Stimulated activated CD4-positive, alpha-beta T cell treated with anti-CD3 and anti-CD28 coated beads, TNF-alpha, amount 100 ng/mL, for 48 hours (primary cell): Measurements from ENCODE around the gene USP22.

Experiments used
- DNase-seq, 3 donors: peaks; one replicate each; pipeline ENCODE4 v3.0.0-alpha.2; 2020; ENCODE audit warnings: low read depth in 3 of 3

USP22 gene

GRCh38 chr17:21046216-21046615, 3.4 kb upstream of the USP22 start:
- DNase-seq = no peak

DNA sequence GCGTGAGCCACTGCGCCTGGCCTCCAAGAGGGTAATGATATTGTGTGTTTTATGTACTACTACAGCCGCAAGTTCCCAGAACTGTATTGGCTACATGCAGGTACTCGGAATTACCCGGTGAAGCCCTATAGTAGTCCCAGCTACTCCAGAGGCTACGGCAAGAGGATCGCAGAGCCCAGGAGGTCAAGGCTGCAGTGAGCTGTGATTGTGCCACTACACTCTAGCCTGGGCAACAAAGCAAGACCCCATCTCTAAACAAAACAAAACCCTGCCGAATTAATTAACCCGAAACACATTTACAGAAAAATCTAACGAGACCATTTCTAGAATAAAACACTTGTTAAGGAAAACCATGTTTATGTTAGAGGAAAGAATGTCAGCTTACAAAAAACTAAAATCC, 2.2 kb upstream of the USP22 start:
- DNase-seq = no peak

GRCh38 chr17:21043296-21044232, 753 bp upstream of the USP22 start:
- DNase-seq = peak; percentile 91 to 98 (median 97)

DNA sequence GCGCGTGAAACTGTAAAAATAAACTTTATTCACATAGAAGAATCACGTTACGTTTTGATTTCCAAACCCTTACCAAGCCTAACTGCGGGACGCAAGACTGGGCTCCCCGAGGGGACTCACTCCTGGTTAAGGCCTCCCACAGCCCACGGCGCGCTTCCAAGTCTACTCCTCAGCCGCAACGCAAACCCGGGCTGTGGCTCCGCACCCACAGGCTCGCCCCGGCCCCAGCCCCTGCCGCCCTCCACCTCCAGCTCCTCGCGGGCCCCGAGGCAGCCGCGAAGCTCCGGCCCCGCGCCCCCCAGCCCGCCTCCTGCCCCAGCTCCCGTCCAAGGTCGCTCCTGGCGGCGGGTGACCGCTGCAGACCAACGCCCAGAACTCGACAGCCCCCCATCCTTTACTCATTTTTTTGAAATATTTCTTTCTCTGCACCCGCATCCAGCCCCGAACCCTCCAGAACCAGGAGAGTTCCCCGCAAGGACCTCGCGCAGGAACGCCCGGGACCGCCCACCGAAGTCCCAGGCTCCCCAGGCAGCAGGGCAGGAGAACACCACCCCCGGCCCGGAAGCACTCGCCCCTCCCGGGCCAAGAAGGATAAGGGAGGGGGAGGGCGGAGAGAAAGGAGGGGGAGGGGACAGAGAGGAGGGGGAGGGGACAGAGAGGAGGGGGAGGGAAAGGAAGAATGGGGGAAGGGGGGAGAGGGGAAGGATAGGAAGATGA, 912 bp downstream of the USP22 start:
- peak; percentile 52 to 71 (median 54) for DNase-seq

DNA sequence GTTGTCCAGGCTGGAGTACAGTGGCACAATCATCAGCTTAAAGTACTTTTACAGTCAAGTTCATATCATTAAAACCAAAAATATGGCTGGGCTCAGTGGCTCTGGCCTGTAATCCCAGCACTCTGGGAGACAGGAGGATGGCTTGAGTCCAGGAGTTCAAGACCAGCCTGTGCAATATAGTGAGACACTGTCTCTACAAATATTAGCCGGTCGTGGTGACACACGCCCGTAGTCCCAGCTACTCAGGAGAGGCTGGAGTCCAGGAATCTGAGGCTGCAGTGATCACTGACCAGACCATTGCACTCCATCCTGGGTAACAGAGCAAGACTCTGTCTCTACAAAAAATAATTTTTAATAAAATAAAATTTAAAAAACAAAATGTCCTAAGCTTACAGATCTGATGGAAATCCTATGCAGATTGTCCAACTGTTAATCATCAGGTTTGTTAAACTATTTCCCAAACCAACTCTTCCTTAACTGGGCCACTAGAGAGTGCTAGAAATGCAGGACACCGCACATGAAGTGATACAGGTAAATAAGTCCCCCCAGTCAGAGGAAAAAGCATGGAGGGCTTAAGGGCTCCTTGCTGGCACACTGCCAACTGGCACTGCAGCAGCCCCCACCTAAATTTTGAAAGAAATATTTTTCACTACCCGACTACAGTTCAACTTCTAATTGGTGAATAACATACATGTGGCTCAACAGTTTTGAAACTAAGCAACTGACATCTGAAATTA, 2.8 kb downstream of the USP22 start:
- peak in 1 of 3 donors; percentile 31 for DNase-seq

DNA sequence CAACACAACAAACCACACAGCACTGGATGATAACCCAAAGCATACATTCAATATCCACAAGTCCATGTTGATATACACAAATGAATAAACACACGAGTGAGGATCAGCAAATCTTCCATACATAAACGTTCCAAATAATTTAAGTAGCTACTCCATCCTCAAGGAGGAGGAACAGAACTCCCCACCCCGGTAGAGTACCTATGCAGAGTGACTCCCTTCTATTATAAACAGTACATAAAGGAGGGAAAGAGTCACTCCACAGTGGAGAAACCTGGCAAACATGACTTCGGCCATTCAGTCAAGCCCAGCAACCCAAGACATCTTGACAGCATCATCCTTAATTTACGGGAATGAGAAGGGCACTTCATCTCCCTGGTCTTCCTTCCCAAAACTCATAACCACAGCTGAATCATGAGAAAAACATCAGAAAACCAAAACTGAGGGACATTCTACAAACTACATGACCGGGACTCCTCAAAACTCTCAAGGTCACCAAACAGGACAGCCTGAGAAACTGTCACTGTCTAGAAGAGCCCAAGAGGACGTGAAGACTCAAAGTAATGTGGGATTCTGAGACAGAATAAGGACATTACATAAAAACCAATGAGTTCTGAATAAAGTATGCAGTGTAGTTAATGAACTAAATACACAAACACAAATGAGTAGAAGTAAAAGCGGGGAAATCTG, 5.6 kb downstream of the USP22 start:
- no peak for DNase-seq

GRCh38 chr17:21036361-21036881, 6.4 kb downstream of the USP22 start:
- DNase-seq = no peak

DNA sequence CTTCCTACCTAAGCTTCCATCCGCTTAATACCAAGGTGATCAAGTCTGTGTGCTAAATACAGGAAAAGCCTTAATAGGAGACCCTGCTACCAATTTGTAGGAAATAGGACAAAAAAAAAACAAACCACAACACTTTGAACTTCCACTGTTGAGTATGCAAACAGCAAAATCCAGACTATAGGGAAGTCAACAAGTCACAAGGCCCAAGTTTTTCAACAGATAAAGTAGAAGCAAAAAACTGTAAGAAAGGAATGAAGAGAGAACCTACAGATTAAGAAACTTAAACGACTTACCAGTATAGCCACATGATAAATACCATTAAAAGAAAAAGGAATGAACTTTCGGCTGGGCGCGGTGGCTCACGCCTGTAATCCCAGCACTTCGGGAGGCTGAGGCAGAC, 7.4 kb downstream of the USP22 start:
- DNase-seq = no peak

DNA sequence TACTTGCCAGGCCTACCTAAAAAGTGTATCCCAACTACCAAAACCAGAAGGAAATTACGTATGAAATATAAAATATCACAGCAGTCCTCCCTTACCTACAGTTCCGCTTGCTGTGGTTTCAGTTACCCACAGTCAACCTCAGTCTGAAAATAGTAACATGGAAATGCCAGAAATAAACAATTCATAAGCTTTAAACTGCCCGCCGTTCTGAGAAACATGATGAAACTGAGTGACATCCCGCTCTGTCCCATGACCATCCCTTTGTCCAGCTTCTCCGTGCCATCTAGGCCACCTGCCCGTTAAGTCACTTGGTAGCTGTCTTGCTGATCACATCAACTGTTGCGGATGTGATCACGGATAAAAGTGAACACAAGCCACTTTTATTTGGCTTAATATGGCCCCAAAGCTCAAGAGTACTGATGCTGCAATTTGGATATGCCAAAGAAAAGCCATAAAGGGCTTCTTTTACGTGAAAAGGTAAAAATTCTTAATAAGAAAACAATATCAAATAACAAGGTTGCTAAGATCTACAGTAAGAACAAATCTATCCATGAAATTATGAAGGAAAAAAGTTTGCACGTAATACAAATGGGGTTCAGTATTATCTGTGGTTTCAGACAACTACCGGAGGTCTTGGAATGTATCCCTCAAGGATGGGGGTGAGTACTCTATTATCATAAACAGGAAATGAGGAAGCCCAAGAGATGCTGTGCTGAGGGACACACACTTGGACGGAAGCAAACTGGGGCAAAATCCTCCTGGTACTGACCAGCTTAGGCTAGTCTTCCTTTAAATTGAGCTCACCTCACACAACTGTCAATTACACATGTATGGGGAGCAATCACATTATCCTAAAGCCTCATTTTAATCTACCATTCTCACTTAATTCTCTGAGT, 8.2 kb downstream of the USP22 start:
- DNase-seq = no peak

DNA sequence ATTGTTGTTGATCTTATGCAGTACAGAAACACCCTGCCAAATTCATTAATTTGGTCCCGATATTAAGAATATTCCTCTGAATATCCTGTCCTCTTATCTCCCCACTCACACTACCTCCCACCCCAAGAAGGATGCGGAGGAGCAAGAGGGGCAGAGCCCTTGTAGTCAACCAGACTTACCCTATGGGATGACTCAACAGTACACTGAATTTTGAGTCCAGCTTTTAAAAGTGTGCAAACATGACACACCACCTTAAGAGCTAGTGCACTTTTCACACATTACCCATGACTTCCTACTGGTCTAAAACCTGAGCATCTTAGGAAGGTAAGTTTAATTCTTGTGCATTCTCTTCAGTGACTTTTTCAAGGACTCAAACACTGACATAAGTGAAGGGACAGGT, 9.5 kb downstream of the USP22 start:
- DNase-seq = no peak

DNA sequence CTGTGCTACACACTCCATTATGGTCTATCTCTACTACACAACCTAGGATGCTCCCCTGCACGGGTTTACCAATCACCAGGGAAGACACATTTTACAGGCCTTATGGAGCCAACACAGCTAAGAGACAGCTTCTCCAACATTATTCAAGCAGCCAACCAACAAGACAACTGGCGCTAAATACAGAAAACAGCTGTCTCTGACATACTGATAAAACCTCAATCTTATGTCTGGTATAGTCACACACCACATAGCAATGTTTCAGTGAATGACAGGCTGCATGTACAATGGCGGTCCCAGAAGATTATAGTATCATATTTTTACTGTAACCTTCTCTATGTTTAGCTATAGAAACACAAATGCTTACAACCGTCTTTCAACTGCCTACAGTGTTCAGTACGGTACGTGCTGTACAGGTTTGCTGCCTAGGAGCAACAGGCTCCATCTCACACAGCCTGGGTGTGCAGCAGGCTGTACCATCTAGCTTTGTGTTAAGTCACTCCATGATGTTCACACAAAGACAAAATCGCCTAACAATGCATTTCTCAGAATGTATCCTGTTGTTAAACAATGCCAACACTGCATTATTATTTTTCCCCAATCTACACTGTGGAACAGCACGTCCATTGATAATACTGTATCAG, 10.9 kb downstream of the USP22 start:
- DNase-seq = no peak

- DNase-seq = no peak
Measured at GRCh38 chr17:21030375-21030774, 12.4 kb downstream of the USP22 start.

- DNase-seq = no peak
Measured at GRCh38 chr17:21029515-21029914, 13.3 kb downstream of the USP22 start.

- DNase-seq = peak in 2 of 3 donors; percentile 28 to 38
Measured at GRCh38 chr17:21029036-21029435, 13.8 kb downstream of the USP22 start.

GRCh38 chr17:21028192-21028591, 14.6 kb downstream of the USP22 start:
- DNase-seq = no peak

- DNase-seq = no peak
Measured at GRCh38 chr17:21027031-21027430, 15.8 kb downstream of the USP22 start.

GRCh38 chr17:21025451-21025850, 17.4 kb downstream of the USP22 start:
- no peak for DNase-seq

GRCh38 chr17:21024024-21024423, 18.8 kb downstream of the USP22 start:
- no peak for DNase-seq

DNA sequence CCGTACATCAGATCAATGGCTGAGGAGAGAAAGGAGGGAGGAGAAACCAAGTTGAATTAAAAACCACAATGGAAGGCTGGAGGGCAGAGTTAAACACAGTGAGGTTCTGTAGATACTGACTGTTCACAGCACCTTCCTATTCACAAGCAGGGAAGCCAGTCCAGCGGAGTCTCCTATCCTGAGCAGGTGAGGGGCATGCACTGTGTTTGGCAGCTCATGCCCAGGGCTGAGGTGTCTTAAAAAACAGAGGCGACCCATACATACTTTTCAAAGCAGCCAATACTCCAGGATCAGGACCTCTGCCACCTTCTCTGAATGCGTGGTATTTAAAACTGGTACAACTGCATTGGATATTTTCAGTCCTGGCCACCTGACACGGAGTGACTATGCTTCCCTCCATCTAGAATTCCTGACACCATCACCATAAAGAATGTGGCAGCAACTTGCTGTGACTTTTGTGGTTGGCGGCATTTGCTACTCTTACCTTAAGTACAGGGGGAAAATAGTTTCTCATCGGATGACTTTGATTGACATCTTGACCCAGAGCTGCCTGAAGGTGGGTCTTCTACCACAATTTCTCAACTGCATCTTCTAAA, 21.5 kb downstream of the USP22 start:
- no peak for DNase-seq
